Renal cortex interstitium (tissue), 11 donors: ENCODE results near the gene HOXA2. TPM values are rescaled to one million over a fixed set of nuclear protein-coding genes. Genes with fewer than 3 reads are reported as not detected.
A peak's percentile ranks its signal among the peaks of the same experiment; 100 is the strongest.

Experiments used
- DNase-seq, 11 donors: peaks; one replicate each; pipeline ENCODE4 v3.0.0-alpha.2; 2013; ENCODE audit warnings: low read depth in 9 of 11, low spot score in 4 of 11; ENCODE audit errors: extremely low read depth in 1 of 11
- polyA plus RNA-seq, 3 donors: library from polyadenylated mRNA; unstranded; fragments of 120-200 nt; gene quantifications; one replicate each; pipeline ENCODE4 v1.2.1, GENCODE V29; 2013; ENCODE audit not compliant: insufficient read length in 3 of 3

HOXA2 gene
- polyA plus RNA-seq, 3 donors: 10.8 to 11.1 (median 10.8) TPM

GRCh38 chr7:27129729-27130539, 27.5 kb upstream of the HOXA2 start:
- peak in 1 of 11 donors; percentile 83 for DNase-seq

GRCh38 chr7:27128776-27129728, 26.6 kb upstream of the HOXA2 start:
- DNase-seq: no peak

GRCh38 chr7:27128034-27128433, 25.6 kb upstream of the HOXA2 start:
- DNase-seq: peak in 1 of 11 donors; percentile 81

GRCh38 chr7:27126596-27127327, 24.3 kb upstream of the HOXA2 start:
- no peak for DNase-seq

GRCh38 chr7:27125986-27126394, 23.5 kb upstream of the HOXA2 start:
- no peak for DNase-seq

GRCh38 chr7:27124902-27125689, 22.6 kb upstream of the HOXA2 start:
- DNase-seq: no peak

- no peak for DNase-seq
Observed at GRCh38 chr7:27124096-27124901, 21.8 kb upstream of the HOXA2 start.

GRCh38 chr7:27123477-27124053, 21.1 kb upstream of the HOXA2 start:
- DNase-seq: no peak

- no peak for DNase-seq
Observed at GRCh38 chr7:27123007-27123476, 20.6 kb upstream of the HOXA2 start.

- DNase-seq: no peak
Observed at GRCh38 chr7:27122077-27122910, 19.8 kb upstream of the HOXA2 start.

- DNase-seq: no peak
Observed at GRCh38 chr7:27121684-27122076, 19.2 kb upstream of the HOXA2 start.

GRCh38 chr7:27119412-27119911, 17.0 kb upstream of the HOXA2 start:
- no peak for DNase-seq

- no peak for DNase-seq
Observed at GRCh38 chr7:27118580-27118979, 16.1 kb upstream of the HOXA2 start.

GRCh38 chr7:27117887-27118491, 15.5 kb upstream of the HOXA2 start:
- no peak for DNase-seq

- DNase-seq: no peak
Observed at GRCh38 chr7:27116962-27117886, 14.7 kb upstream of the HOXA2 start.
